ENCODE results near the gene ABLIM1.

The ABLIM1 gene

GRCh38 chr10:114618722-114619121 is 39.4 kb downstream of the ABLIM1 start:
- Histone ChIP-seq H4K20me1 (ENCODE audit: insufficient read depth, low read length) (no peaks in the 10 kb centered on the region), H3K79me2 (ENCODE audit: low read length) (no peaks in the 10 kb centered on the region), H3K27ac (ENCODE audit: low read length) (no peak overlapping the region), H3K4me1 (ENCODE audit: low read length) (peaks cover 5% of the 10 kb centered on the region; the same call in 1 of the 2 replicates), H3K9me3 (ENCODE audit: insufficient read depth, low read length) (no peaks in the 10 kb centered on the region), H3K4me2 (ENCODE audit: low read length) (no peak overlapping the region), H3K27me3 (ENCODE audit: low read depth, low read length) (no peaks in the 10 kb centered on the region), H3K9ac (ENCODE audit: low read length) (no peak overlapping the region), H3K36me3 (replicated peaks; ENCODE audit: low read depth, low read length) (no peaks in the 10 kb centered on the region), H2AFZ (ENCODE audit: low read depth, low read length) (no peak overlapping the region), H3K4me3 (ENCODE audit: low read length) (no peak overlapping the region)
- TF ChIP-seq CTCF (IDR thresholded peaks at IDR 0.05; ENCODE audit: low read depth, low read length) (no peak), EZH2phosphoT487 (IDR thresholded peaks at IDR 0.05; ENCODE audit: low read depth) (no peak)

DNA sequence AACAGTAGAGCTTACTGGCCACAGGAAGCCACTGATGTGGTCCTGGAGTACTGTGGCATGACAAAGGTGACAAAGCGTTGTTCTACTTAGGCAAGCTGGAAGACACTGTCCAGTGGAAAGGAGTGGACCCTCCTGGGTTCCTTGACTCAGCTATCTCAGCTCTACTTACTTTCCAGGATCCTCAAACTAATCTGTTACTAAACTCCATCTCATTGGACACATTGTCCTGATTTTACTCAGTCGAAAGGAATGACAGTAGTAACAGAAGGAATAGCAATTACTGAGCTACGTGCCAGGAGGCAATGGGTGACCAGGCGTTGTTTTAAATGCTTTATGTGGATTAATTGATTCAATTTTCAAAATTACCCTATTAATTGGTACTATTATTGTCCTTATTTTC is 41.6 kb downstream of the ABLIM1 start:
- H3K79me2 ChIP-seq (ENCODE audit: low read length), result no peaks in the 10 kb centered on the region
- no peaks in the 10 kb centered on the region for H3K9me3 ChIP-seq (ENCODE audit: insufficient read depth, low read length)
- no peak overlapping the region for H3K4me3 ChIP-seq (ENCODE audit: low read length)
- H3K4me2 ChIP-seq (ENCODE audit: low read length), result no peak overlapping the region
- no peak overlapping the region for H3K9ac ChIP-seq (ENCODE audit: low read length)
- H3K36me3 ChIP-seq (replicated peaks; ENCODE audit: low read depth, low read length), result no peaks in the 10 kb centered on the region
- H4K20me1 ChIP-seq (ENCODE audit: insufficient read depth, low read length), result no peaks in the 10 kb centered on the region
- no peaks in the 10 kb centered on the region for H3K27me3 ChIP-seq (ENCODE audit: low read depth, low read length)
- TF ChIP-seq EZH2phosphoT487 (IDR thresholded peaks at IDR 0.05; ENCODE audit: low read depth), result no peak
- no peak for TF ChIP-seq CTCF (IDR thresholded peaks at IDR 0.05; ENCODE audit: low read depth, low read length)
- no peak overlapping the region for H2AFZ ChIP-seq (ENCODE audit: low read depth, low read length)
- H3K27ac ChIP-seq (ENCODE audit: low read length), result no peak overlapping the region
- peaks cover 5% of the 10 kb centered on the region; the same call in 1 of the 2 replicates for H3K4me1 ChIP-seq (ENCODE audit: low read length)

GRCh38 chr10:114616103-114616502 is 42.0 kb downstream of the ABLIM1 start:
- H3K4me1 ChIP-seq (ENCODE audit: low read length), result peaks cover 5% of the 10 kb centered on the region; the same call in 1 of the 2 replicates
- TF ChIP-seq CTCF (IDR thresholded peaks at IDR 0.05; ENCODE audit: low read depth, low read length), result no peak
- TF ChIP-seq EZH2phosphoT487 (IDR thresholded peaks at IDR 0.05; ENCODE audit: low read depth), result no peak
- H3K9ac ChIP-seq (ENCODE audit: low read length), result no peak overlapping the region
- H3K79me2 ChIP-seq (ENCODE audit: low read length), result no peaks in the 10 kb centered on the region
- H4K20me1 ChIP-seq (ENCODE audit: insufficient read depth, low read length), result no peaks in the 10 kb centered on the region
- H3K4me2 ChIP-seq (ENCODE audit: low read length), result no peak overlapping the region
- no peak overlapping the region for H2AFZ ChIP-seq (ENCODE audit: low read depth, low read length)
- no peaks in the 10 kb centered on the region for H3K9me3 ChIP-seq (ENCODE audit: insufficient read depth, low read length)
- H3K4me3 ChIP-seq (ENCODE audit: low read length), result no peak overlapping the region
- no peaks in the 10 kb centered on the region for H3K36me3 ChIP-seq (replicated peaks; ENCODE audit: low read depth, low read length)
- no peak overlapping the region for H3K27ac ChIP-seq (ENCODE audit: low read length)
- no peaks in the 10 kb centered on the region for H3K27me3 ChIP-seq (ENCODE audit: low read depth, low read length)

DNA sequence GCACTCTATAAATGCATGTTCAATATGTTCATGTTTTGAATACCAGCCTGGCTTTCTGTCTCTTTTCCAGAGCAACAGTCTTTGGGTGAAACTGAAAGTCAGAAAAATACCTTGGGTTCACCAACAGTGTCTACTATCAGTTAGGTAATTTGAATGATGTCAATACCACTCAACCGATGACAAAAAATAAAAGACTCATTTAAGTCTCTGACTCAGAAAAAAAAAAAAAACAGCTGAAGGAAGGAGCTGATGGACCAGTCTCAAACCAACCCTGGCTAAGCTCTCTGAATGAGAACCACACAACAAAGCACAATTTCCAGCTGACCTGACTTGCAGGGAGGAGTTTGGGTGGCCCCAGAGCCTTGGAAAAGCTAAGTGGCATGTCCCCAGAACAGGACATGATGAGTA is 42.5 kb downstream of the ABLIM1 start:
- Histone ChIP-seq H3K4me2 (ENCODE audit: low read length) (0 out of 2 replicates have a peak overlapping the region, but pooled peaks have one; percentile 12), H3K9me3 (ENCODE audit: insufficient read depth, low read length) (no peaks in the 10 kb centered on the region), H3K4me1 (ENCODE audit: low read length) (peaks cover 5% of the 10 kb centered on the region; the same call in 1 of the 2 replicates), H4K20me1 (ENCODE audit: insufficient read depth, low read length) (no peaks in the 10 kb centered on the region), H3K79me2 (ENCODE audit: low read length) (no peaks in the 10 kb centered on the region), H3K27me3 (ENCODE audit: low read depth, low read length) (no peaks in the 10 kb centered on the region), H3K36me3 (replicated peaks; ENCODE audit: low read depth, low read length) (no peaks in the 10 kb centered on the region), H3K27ac (ENCODE audit: low read length) (no peak overlapping the region), H3K4me3 (ENCODE audit: low read length) (no peak overlapping the region), H2AFZ (ENCODE audit: low read depth, low read length) (no peak overlapping the region), H3K9ac (ENCODE audit: low read length) (no peak overlapping the region)
- TF ChIP-seq EZH2phosphoT487 (IDR thresholded peaks at IDR 0.05; ENCODE audit: low read depth), result no peak
- no peak for TF ChIP-seq CTCF (IDR thresholded peaks at IDR 0.05; ENCODE audit: low read depth, low read length)
